Liver (tissue), 3 donors: ENCODE data around the gene SLC22A15.

Experiments
- CTCF ChIP-seq: fragments of 150-350 bp; IDR thresholded peaks from 2 replicates; pipeline ENCODE4 v1.5.1; 2017; ENCODE audit warnings: improper control_type of control experiment, low read depth, low read length; ENCODE audit not compliant: missing input control
- FOXA1 ChIP-seq: IDR thresholded peaks from 2 replicates; pipeline ENCODE4 v1.6.1; 2016; ENCODE audit warnings: antibody characterized with exemption
- GABPA ChIP-seq, 2 donors: IDR thresholded peaks in 1 of 2; conservative IDR thresholded peaks in 1 of 2; 2 replicates each; pipeline ENCODE4 v1.6.1; 2016; ENCODE audit warnings: antibody characterized with exemption in 2 of 2, mild to moderate bottlenecking in 1 of 2, moderate library complexity in 1 of 2
- MAX ChIP-seq: IDR thresholded peaks from 2 replicates; pipeline ENCODE4 v1.6.1; 2016; ENCODE audit warnings: antibody characterized with exemption
- SP1 ChIP-seq: IDR thresholded peaks from 2 replicates; pipeline ENCODE4 v1.6.1; 2018; ENCODE audit warnings: antibody characterized with exemption, mild to moderate bottlenecking
- donor health status: healthy.
- donor health status: healthy.

DNA sequence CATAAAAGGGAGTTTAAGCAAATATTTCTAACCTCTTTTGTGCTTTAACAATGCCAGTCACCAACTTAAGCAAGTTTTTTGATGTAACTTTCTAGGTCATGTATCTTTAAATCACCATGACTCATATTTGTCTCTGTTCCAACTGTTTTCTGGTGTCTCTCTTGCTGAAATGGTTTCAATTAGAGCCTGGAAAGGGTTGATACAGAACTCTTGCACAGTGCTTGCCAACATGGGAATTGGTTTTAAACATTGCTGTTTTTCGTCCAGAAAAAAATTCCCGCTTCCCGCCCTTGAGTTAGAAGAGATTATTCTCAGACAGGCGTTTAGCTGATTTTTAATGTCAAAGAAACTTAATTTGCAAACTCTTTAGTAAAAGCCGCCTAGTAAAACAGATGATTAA is 46.4 kb upstream of the SLC22A15 start:
- TF ChIP-seq GABPA (IDR thresholded peaks at IDR 0.05 in 1 of 2, conservative IDR thresholded peaks at IDR 0.05 in 1 of 2) (no peak), CTCF (no peak), FOXA1 (no peak), MAX (no peak), SP1 (no peak)
